Activated CD4-positive, alpha-beta T cell treated with anti-CD3 and anti-CD28 coated beads for 24 hours (primary cell): ENCODE results near the gene FN1.

Experiments
- DNase-seq, 2 donors: peaks; one replicate each; pipeline ENCODE4 v3.0.0-alpha.2; 2020; ENCODE audit warnings: low read depth in 2 of 2

The FN1 gene

GRCh38 chr2:215435870-215436704 lies at the start of gene FN1:
TSS of gene FN1 (minus strand) at chr2:215436068. CDS start at chr2:215435802, 266 bp downstream.
- peak in 1 of 2 donors; percentile 59 for DNase-seq

- DNase-seq, result no peak
Measured at GRCh38 chr2:215485032-215485431, 49.2 kb upstream of the FN1 start.

- DNase-seq, result no peak
Measured at GRCh38 chr2:215484570-215484969, 48.7 kb upstream of the FN1 start.

- no peak for DNase-seq
Measured at GRCh38 chr2:215483431-215483830, 47.6 kb upstream of the FN1 start.

- DNase-seq, result no peak
Measured at GRCh38 chr2:215479536-215480240, 43.8 kb upstream of the FN1 start.

- DNase-seq, result no peak
Measured at GRCh38 chr2:215479121-215479520, 43.3 kb upstream of the FN1 start.

- no peak for DNase-seq
Measured at GRCh38 chr2:215476424-215476823, 40.6 kb upstream of the FN1 start.

- no peak for DNase-seq
Measured at GRCh38 chr2:215466097-215466909, 30.4 kb upstream of the FN1 start.

GRCh38 chr2:215465256-215465655 lies 29.4 kb upstream of the FN1 start:
- DNase-seq, result no peak

- DNase-seq, result no peak
Measured at GRCh38 chr2:215461836-215462532, 26.1 kb upstream of the FN1 start.

GRCh38 chr2:215460682-215461382 lies 25.0 kb upstream of the FN1 start:
- no peak for DNase-seq

- no peak for DNase-seq
Measured at GRCh38 chr2:215455958-215456357, 20.1 kb upstream of the FN1 start.

- DNase-seq, result no peak
Measured at GRCh38 chr2:215454519-215455246, 18.8 kb upstream of the FN1 start.

- no peak for DNase-seq
Measured at GRCh38 chr2:215452725-215453124, 16.9 kb upstream of the FN1 start.

- no peak for DNase-seq
Measured at GRCh38 chr2:215451012-215451756, 15.3 kb upstream of the FN1 start.

- no peak for DNase-seq
Measured at GRCh38 chr2:215450188-215451011, 14.5 kb upstream of the FN1 start.

GRCh38 chr2:215447673-215448081 lies 11.8 kb upstream of the FN1 start:
- no peak for DNase-seq

- DNase-seq, result no peak
Measured at GRCh38 chr2:215447056-215447455, 11.2 kb upstream of the FN1 start.

GRCh38 chr2:215442401-215442787 lies 6.5 kb upstream of the FN1 start:
- DNase-seq, result no peak
